Measurements from ENCODE around the gene NBEA. TPM values are rescaled to one million over a fixed set of nuclear protein-coding genes. Genes with fewer than 3 reads are reported as not detected.
A peak's percentile ranks its signal among the peaks of the same experiment; 100 is the strongest.

Gene NBEA
- polyA plus RNA-seq, 1 experiment = 1.3 TPM

- POLR2A ChIA-PET = no interaction called here
These were observed 739.6 kb downstream of the NBEA start for GRCh38 chr13:35681685-35682084.

GRCh38 chr13:35684432-35684831, 742.4 kb downstream of the NBEA start:
- Histone ChIP-seq H3K27ac (ENCODE audit: low read depth, low read length) (no peak overlapping the region), H3K27me3 (ENCODE audit: control insufficient read depth, insufficient read depth, low read length) (no peaks in the 10 kb centered on the region), H3K4me3 (ENCODE audit: low read depth, low read length) (no peak overlapping the region), H3K9me3 (ENCODE audit: control insufficient read depth, insufficient read depth, low read length) (no peaks in the 10 kb centered on the region)
- DNase-seq (ENCODE audit: low read depth, low spot score) = no peak
- POLR2A ChIA-PET = no interaction called here
- no peak for TF ChIP-seq CTCF (IDR thresholded peaks at IDR 0.05; ENCODE audit: low read depth, low read length)
- CTCF ChIA-PET = interaction anchor here (1.1 kb wide), 1 partner anchor 54 kb away, joined by 3 read pairs; no protein-coding TSS in a partner anchor

More at GRCh38 chr13:35681685-35682084, 739.6 kb downstream of the NBEA start:
- H3K9me3 ChIP-seq (ENCODE audit: control insufficient read depth, insufficient read depth, low read length) = no peaks in the 10 kb centered on the region; the same call in 1 of the 2 replicates
- no peak overlapping the region for H3K27ac ChIP-seq (ENCODE audit: low read depth, low read length)
- H3K4me3 ChIP-seq (ENCODE audit: low read depth, low read length) = no peak overlapping the region
- CTCF ChIA-PET = no interaction called here
- TF ChIP-seq CTCF (IDR thresholded peaks at IDR 0.05; ENCODE audit: low read depth, low read length) = no peak
- no peaks in the 10 kb centered on the region for H3K27me3 ChIP-seq (ENCODE audit: control insufficient read depth, insufficient read depth, low read length)
- no peak for DNase-seq (ENCODE audit: low read depth, low spot score)

GRCh38 chr13:35687336-35687735, 745.3 kb downstream of the NBEA start:
- POLR2A ChIA-PET = no interaction called here
- no peak overlapping the region for H3K4me3 ChIP-seq (ENCODE audit: low read depth, low read length)
- no peak for DNase-seq (ENCODE audit: low read depth, low spot score)
- H3K27me3 ChIP-seq (ENCODE audit: control insufficient read depth, insufficient read depth, low read length) = no peaks in the 10 kb centered on the region
- no peak for TF ChIP-seq CTCF (IDR thresholded peaks at IDR 0.05; ENCODE audit: low read depth, low read length)
- no peak overlapping the region for H3K27ac ChIP-seq (ENCODE audit: low read depth, low read length)
- H3K9me3 ChIP-seq (ENCODE audit: control insufficient read depth, insufficient read depth, low read length) = no peaks in the 10 kb centered on the region
- CTCF ChIA-PET = interaction anchor here (1.2 kb wide), 1 partner anchor 56 kb away, joined by 3 read pairs; no protein-coding TSS in a partner anchor

GRCh38 chr13:35690581-35691207, 748.6 kb downstream of the NBEA start:
- POLR2A ChIA-PET = no interaction called here
- no peaks in the 10 kb centered on the region for H3K27me3 ChIP-seq (ENCODE audit: control insufficient read depth, insufficient read depth, low read length)
- no peak overlapping the region for H3K27ac ChIP-seq (ENCODE audit: low read depth, low read length)
- peaks cover 4% of the 10 kb centered on the region; the same call in 1 of the 2 replicates for H3K9me3 ChIP-seq (ENCODE audit: control insufficient read depth, insufficient read depth, low read length)
- no peak for TF ChIP-seq CTCF (IDR thresholded peaks at IDR 0.05; ENCODE audit: low read depth, low read length)
- no peak for DNase-seq (ENCODE audit: low read depth, low spot score)
- CTCF ChIA-PET = interaction anchor here (0.8 to 1.6 kb wide), 3 partner anchors 30 to 99 kb away, joined by 3 to 7 read pairs (median 6); no protein-coding TSS in a partner anchor
- no peak overlapping the region for H3K4me3 ChIP-seq (ENCODE audit: low read depth, low read length)

GRCh38 chr13:35693134-35693784, 751.2 kb downstream of the NBEA start:
- H3K9me3 ChIP-seq (ENCODE audit: control insufficient read depth, insufficient read depth, low read length) = peaks cover 4% of the 10 kb centered on the region; the same call in 1 of the 2 replicates
- ChIA-PET CTCF (no interaction called here), POLR2A (no interaction called here)
- no peak for TF ChIP-seq CTCF (IDR thresholded peaks at IDR 0.05; ENCODE audit: low read depth, low read length)
- H3K27me3 ChIP-seq (ENCODE audit: control insufficient read depth, insufficient read depth, low read length) = no peaks in the 10 kb centered on the region
- DNase-seq (ENCODE audit: low read depth, low spot score) = no peak
- no peak overlapping the region for H3K4me3 ChIP-seq (ENCODE audit: low read depth, low read length)
- H3K27ac ChIP-seq (ENCODE audit: low read depth, low read length) = peak overlapping the region; percentile 31

Measured in AG04450 (cell line).